HepG2 (cell line): ENCODE results near the gene TMEM121. TPM values are rescaled to one million over a fixed set of nuclear protein-coding genes. Genes with fewer than 3 reads are reported as not detected.
A peak's percentile ranks its signal among the peaks of the same experiment; 100 is the strongest.

Experiments used
- FOXJ3 ChIP-seq: sonication (generic); formaldehyde crosslinking; IDR thresholded peaks from 2 replicates; pipeline ENCODE4 v1.4.0; 2020; ENCODE audit warnings: missing genetic modification reagents, mild to moderate bottlenecking, borderline replicate concordance
- GATAD2A ChIP-seq: IDR thresholded peaks from 2 replicates; pipeline ENCODE4 v1.6.1; 2016
- GTF3A ChIP-seq: sonication (generic); formaldehyde crosslinking; conservative IDR thresholded peaks from 2 replicates; pipeline ENCODE4 v1.4.0; 2020; ENCODE audit warnings: mild to moderate bottlenecking, missing genetic modification reagents
- JUN ChIP-seq: sonication (generic); formaldehyde crosslinking; IDR thresholded peaks from 2 replicates; pipeline ENCODE4 v1.4.0; 2020; ENCODE audit warnings: mild to moderate bottlenecking, missing genetic modification reagents
- SOX13 ChIP-seq, 3 experiments: fragments of 450-650 bp in 1 of 3; sonication (generic) in 1 of 3; formaldehyde crosslinking in 1 of 3; IDR thresholded peaks in 2 of 3; conservative IDR thresholded peaks in 1 of 3; 2 replicates each; pipeline versions ENCODE4 v1.5.0 to v1.6.1; 2016 to 2020; ENCODE audit warnings: antibody characterized with exemption in 1 of 3, mild to moderate bottlenecking in 1 of 3, missing compliant biosample characterization in 1 of 3, missing genetic modification reagents in 1 of 3, moderate library complexity in 1 of 3
- TEAD3 ChIP-seq: optimal IDR thresholded peaks from 2 replicates; pipeline ENCODE3; 2016; ENCODE audit warnings: borderline replicate concordance
- ZFAT ChIP-seq: sonication (generic); formaldehyde crosslinking; conservative IDR thresholded peaks from 2 replicates; pipeline ENCODE4 v1.8.1; 2023; ENCODE audit warnings: missing genetic modification reagents, inconsistent platforms
- ZFP36 ChIP-seq: fragments of 150-350 bp; IDR thresholded peaks from 2 replicates; pipeline ENCODE4 v1.6.1; 2018; ENCODE audit warnings: borderline replicate concordance, low read length, low read depth; ENCODE audit not compliant: partially characterized antibody
- ZNF251 ChIP-seq: sonication (generic); formaldehyde crosslinking; IDR thresholded peaks from 2 replicates; pipeline ENCODE4 v1.9.0; 2021; ENCODE audit warnings: mild to moderate bottlenecking, missing genetic modification reagents
- ZNF468 ChIP-seq: sonication (generic); formaldehyde crosslinking; IDR thresholded peaks from 2 replicates; pipeline ENCODE4 v1.8.0; 2022; ENCODE audit warnings: mild to moderate bottlenecking, moderate library complexity, missing genetic modification reagents
- ZNF615 ChIP-seq: sonication (generic); formaldehyde crosslinking; IDR thresholded peaks from 2 replicates; pipeline ENCODE4 v1.5.0; 2020; ENCODE audit warnings: mild to moderate bottlenecking, missing genetic modification reagents, borderline replicate concordance
- polyA plus RNA-seq, 8 experiments: library from polyadenylated mRNA; depleted of rRNA in 3 of 8; stranded (reverse) in 7 of 8; unstranded in 1 of 8; fragments of >200 nt; fragmentation: Illumina TruSeq in 4 of 8; extraction: Trizol in 4 of 8; gene quantifications; 2 replicates each; pipeline versions ENCODE4 v1.2.1 to v1.2.3, GENCODE V29; 2011 to 2016; ENCODE audit warnings: low read depth in 4 of 8, missing spikeins in 1 of 8, mixed read lengths in 1 of 8; ENCODE audit not compliant: insufficient read depth in 1 of 8
- total RNA-seq, 5 experiments: library from RNA; depleted of rRNA; stranded (reverse); fragments of >200 nt; fragmentation: Illumina TruSeq; extraction: Trizol; gene quantifications; 2 replicates each; pipeline ENCODE4 v1.2.3, GENCODE V29; 2016; ENCODE audit warnings: low read depth in 1 of 5
- TF ChIP-seq, protein P1 (sequence below): sonication (generic); formaldehyde crosslinking; IDR thresholded peaks from 2 replicates; pipeline ENCODE4 v1.4.0; 2020; ENCODE audit warnings: missing genetic modification reagents

The TMEM121 gene
- total and polyA plus RNA-seq, 2 of the 13 experiments (the other 11 are each of a cell fraction or from before 2014, with no cell fraction given): 6.6 to 19.0 TPM

DNA sequence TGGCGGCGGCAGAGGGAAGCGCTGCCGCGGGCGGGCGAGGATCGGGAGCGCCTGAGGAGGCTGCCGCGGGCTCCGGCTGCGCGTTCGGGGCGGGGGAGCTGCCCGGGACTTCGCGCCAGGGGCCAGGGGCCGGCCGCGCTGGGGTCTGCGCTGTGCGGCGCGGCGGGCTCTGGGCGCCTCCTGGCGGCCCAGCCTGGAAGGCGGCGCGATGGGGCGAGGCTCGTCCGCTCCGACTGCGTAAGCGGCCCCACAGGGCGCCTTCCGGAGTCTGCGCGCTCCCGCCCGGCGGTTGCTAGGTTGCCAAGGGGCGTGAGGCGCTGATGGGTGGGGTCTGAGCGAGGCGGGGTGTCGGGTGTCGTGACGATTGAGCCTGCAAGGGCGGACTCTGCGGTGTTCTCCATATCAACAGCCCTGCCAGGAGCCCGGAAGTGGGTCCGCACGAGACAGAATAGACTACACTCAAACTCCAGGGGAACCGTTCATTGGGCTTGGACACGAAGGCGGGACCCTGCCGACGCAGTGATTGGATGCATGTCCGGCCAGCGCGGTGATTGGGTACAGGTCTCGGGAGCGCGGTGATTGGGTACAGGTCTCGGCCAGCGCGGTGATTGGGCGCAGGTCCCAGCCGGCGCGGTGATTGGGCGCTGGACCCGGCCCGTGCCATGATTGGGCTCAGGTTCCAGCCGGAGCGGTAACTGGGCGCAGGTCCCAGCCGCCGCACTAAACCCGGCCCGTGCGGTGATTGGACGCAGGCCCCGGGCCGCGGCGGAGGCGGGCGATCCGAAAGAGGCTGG, 35.6 kb upstream of the TMEM121 start, which contains the start of gene TEDC1 (continued):
- TF ChIP-seq ZFP36 (no peak), ZFAT (CRISPR knock-in tag) (no peak), GATAD2A (CRISPR knock-in tag) (no peak), GTF3A (CRISPR knock-in tag) (peak; percentile 56; the same call in 1 of the 2 replicates), JUN (CRISPR knock-in tag) (no peak; the same call in 1 of the 2 replicates), ZNF615 (CRISPR knock-in tag) (no peak), SOX13 (IDR thresholded peaks at IDR 0.05) (0 out of 2 replicates have a peak, but pooled peaks have one; percentile 13), SOX13 (CRISPR knock-in tag; conservative IDR thresholded peaks at IDR 0.05 in 1 of 2, IDR thresholded peaks at IDR 0.05 in 1 of 2) (0 out of 4 replicates have a peak, but pooled peaks of 1 of the 2 experiments have one; percentile 2), ZNF468 (CRISPR knock-in tag) (no peak), TEAD3 (peak; percentile 56), FOXJ3 (peak; percentile 76), ZNF251 (CRISPR knock-in tag) (no peak)
- TF ChIP-seq, protein P1, sequence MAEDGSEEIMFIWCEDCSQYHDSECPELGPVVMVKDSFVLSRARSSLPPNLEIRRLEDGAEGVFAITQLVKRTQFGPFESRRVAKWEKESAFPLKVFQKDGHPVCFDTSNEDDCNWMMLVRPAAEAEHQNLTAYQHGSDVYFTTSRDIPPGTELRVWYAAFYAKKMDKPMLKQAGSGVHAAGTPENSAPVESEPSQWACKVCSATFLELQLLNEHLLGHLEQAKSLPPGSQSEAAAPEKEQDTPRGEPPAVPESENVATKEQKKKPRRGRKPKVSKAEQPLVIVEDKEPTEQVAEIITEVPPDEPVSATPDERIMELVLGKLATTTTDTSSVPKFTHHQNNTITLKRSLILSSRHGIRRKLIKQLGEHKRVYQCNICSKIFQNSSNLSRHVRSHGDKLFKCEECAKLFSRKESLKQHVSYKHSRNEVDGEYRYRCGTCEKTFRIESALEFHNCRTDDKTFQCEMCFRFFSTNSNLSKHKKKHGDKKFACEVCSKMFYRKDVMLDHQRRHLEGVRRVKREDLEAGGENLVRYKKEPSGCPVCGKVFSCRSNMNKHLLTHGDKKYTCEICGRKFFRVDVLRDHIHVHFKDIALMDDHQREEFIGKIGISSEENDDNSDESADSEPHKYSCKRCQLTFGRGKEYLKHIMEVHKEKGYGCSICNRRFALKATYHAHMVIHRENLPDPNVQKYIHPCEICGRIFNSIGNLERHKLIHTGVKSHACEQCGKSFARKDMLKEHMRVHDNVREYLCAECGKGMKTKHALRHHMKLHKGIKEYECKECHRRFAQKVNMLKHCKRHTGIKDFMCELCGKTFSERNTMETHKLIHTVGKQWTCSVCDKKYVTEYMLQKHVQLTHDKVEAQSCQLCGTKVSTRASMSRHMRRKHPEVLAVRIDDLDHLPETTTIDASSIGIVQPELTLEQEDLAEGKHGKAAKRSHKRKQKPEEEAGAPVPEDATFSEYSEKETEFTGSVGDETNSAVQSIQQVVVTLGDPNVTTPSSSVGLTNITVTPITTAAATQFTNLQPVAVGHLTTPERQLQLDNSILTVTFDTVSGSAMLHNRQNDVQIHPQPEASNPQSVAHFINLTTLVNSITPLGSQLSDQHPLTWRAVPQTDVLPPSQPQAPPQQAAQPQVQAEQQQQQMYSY (CRISPR knock-in tag): peak; percentile 80; the same call in 1 of the 2 replicates
